Lower lobe of right lung (tissue), 2 donors: ENCODE data around the gene AADACL4. TPM values are rescaled to one million over a fixed set of nuclear protein-coding genes. Genes with fewer than 3 reads are reported as not detected.

Experiments
- ATAC-seq, 2 donors: fragments of 200-7000 bp; cut with Tn5 transposase; one replicate each; pipeline ENCODE4 v1.9.1; 2020 to 2022; ENCODE audit warnings: mild to moderate bottlenecking in 2 of 2, moderate library complexity in 2 of 2
- DNase-seq: peaks from one replicate; pipeline ENCODE4 v3.0.0-alpha.2; 2020
- H3K27ac ChIP-seq: fragments of 200-600 bp; one replicate; pipeline ENCODE4 v1.8.0; 2022
- H3K27me3 ChIP-seq: fragments of 200-600 bp; one replicate; pipeline ENCODE4 v1.8.0; 2022; ENCODE audit warnings: low read depth
- H3K36me3 ChIP-seq: fragments of 200-600 bp; one replicate; pipeline ENCODE4 v1.8.0; 2022; ENCODE audit warnings: mild to moderate bottlenecking
- H3K4me1 ChIP-seq: fragments of 200-600 bp; one replicate; pipeline ENCODE4 v1.8.0; 2022
- H3K4me3 ChIP-seq: fragments of 200-600 bp; one replicate; pipeline ENCODE4 v1.8.0; 2022; ENCODE audit warnings: mild to moderate bottlenecking
- H3K9me3 ChIP-seq: fragments of 200-600 bp; one replicate; pipeline ENCODE4 v1.8.0; 2022
- CTCF ChIP-seq: fragments of 200-600 bp; IDR thresholded peaks from one replicate; pipeline ENCODE4 v1.8.0; 2022; ENCODE audit warnings: antibody characterized with exemption, mild to moderate bottlenecking
- intact Hi-C: fragments of 100-400 bp; cut with DNase I; formaldehyde crosslinking; loops from one replicate; pipeline ENCODE4 v1.11.0; 2022
- total RNA-seq: library from RNA; stranded (reverse); fragmentation: NEBNext Ultra II Directional; extraction: Animal tissue kit (Norgen Biotek cat#: 25700); gene quantifications from one replicate; pipeline ENCODE4 v1.2.1, GENCODE V29; 2021
- donor health status: DM: no; HTN: yes; CAD: no; lungs with severe emphysema.

Gene AADACL4
- total RNA-seq, 1 donor from 2014 or later: not detected

GRCh38 chr1:12607263-12607662 is 36.6 kb upstream of the AADACL4 start:
- H3K4me1 ChIP-seq: peaks cover 40% of the 10 kb centered on the region
- H3K4me3 ChIP-seq: no peak overlapping the region
- no peaks in the 10 kb centered on the region for H3K9me3 ChIP-seq
- intact Hi-C loops: no loop called here
- H3K27me3 ChIP-seq: no peaks in the 10 kb centered on the region
- ATAC-seq (no peak), DNase-seq (no peak)
- H3K27ac ChIP-seq: no peak overlapping the region
- H3K36me3 ChIP-seq: peaks cover 35% of the 10 kb centered on the region
- no peak for TF ChIP-seq CTCF

- Histone ChIP-seq H3K4me3 (no peak overlapping the region), H3K4me1 (peaks cover 38% of the 10 kb centered on the region), H3K36me3 (peaks cover 44% of the 10 kb centered on the region), H3K9me3 (no peaks in the 10 kb centered on the region), H3K27ac (no peak overlapping the region), H3K27me3 (no peaks in the 10 kb centered on the region)
- intact Hi-C loops: no loop called here
- TF ChIP-seq CTCF: no peak
- no peak for ATAC-seq
- no peak for DNase-seq
Observed at GRCh38 chr1:12608311-12608957, 35.5 kb upstream of the AADACL4 start.

GRCh38 chr1:12609469-12610003 is 34.3 kb upstream of the AADACL4 start:
- no peak overlapping the region for H3K27ac ChIP-seq
- no peak for ATAC-seq
- no peak for TF ChIP-seq CTCF
- DNase-seq: no peak
- intact Hi-C loops: no loop called here
- no peaks in the 10 kb centered on the region for H3K27me3 ChIP-seq
- no peaks in the 10 kb centered on the region for H3K9me3 ChIP-seq
- peaks cover 39% of the 10 kb centered on the region for H3K36me3 ChIP-seq
- no peak overlapping the region for H3K4me3 ChIP-seq
- H3K4me1 ChIP-seq: peaks cover 38% of the 10 kb centered on the region

- H3K4me1 ChIP-seq: peaks cover 38% of the 10 kb centered on the region
- intact Hi-C loops: no loop called here
- H3K9me3 ChIP-seq: no peaks in the 10 kb centered on the region
- H3K27me3 ChIP-seq: no peaks in the 10 kb centered on the region
- DNase-seq (no peak), ATAC-seq (no peak)
- no peak overlapping the region for H3K4me3 ChIP-seq
- no peak overlapping the region for H3K27ac ChIP-seq
- peaks cover 39% of the 10 kb centered on the region for H3K36me3 ChIP-seq
- no peak for TF ChIP-seq CTCF
Observed at GRCh38 chr1:12610305-12610935, 33.5 kb upstream of the AADACL4 start.

- H3K27ac ChIP-seq: no peak overlapping the region
- no peak for TF ChIP-seq CTCF
- H3K27me3 ChIP-seq: no peaks in the 10 kb centered on the region
- no peak overlapping the region for H3K4me3 ChIP-seq
- no peaks in the 10 kb centered on the region for H3K9me3 ChIP-seq
- intact Hi-C loops: no loop called here
- peaks cover 40% of the 10 kb centered on the region for H3K4me1 ChIP-seq
- no peak for DNase-seq
- H3K36me3 ChIP-seq: peaks cover 39% of the 10 kb centered on the region
- no peak for ATAC-seq
Observed at GRCh38 chr1:12610941-12611340, 32.9 kb upstream of the AADACL4 start.
